NCI-H1092 treated with DMSO at 0.1 percent for 48 hours (cell line): ENCODE measurements around the gene D2HGDH.
"Not testable (repeated sequence)": the region's sequence is repeated elsewhere in the genome, so short reads cannot be mapped to it uniquely, and the experiment has no call there.

Experiments used
- DNase-seq: peaks from one replicate; lab custom pipeline; 2025; lab: John Stamatoyannopoulos, UW

The D2HGDH gene

DNA sequence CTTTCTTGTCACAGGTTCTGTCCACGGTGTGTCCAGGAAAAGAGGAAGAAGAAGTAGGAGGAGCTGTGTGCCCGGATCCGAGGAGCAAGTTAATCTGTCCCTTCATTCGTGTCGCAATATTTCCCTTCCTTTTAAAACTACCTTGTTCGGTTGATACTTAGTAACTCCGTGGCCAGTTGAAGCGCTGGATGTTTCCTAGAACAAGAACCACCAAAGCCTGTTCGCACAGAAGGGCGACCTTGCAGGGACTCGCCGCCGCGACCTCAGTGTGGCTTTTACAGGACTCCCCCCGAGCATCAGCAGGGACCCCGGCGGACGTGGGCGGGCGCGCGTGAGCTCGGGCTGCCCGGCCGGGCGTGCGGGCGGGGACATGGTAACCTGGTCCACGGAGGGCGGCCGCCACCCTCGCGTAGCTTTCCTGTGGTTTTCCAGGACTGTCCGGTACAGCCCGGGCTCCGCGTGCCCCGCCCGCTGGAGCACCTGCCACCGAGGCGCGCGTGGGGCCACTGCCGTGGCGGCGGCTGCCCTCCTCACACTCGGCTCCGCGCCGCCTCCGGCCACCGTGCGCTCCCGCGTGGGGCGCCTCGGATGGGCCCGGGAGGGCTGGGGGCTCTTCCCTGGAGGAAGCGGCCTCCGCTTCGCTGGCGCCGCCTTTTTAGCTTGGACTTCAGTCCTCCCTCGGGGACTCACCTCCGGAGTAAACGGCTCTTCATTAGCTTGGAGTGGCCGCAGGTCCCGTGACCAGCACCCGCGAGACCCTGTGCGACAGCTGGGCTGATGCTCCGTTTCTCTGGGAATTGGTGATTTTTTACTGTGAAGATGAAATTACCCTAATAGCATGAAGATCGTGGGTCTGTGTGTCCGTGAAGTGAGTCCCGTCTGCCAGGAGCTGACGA lies 9.2 kb upstream of the D2HGDH start:
- DNase-seq: no peak

DNA sequence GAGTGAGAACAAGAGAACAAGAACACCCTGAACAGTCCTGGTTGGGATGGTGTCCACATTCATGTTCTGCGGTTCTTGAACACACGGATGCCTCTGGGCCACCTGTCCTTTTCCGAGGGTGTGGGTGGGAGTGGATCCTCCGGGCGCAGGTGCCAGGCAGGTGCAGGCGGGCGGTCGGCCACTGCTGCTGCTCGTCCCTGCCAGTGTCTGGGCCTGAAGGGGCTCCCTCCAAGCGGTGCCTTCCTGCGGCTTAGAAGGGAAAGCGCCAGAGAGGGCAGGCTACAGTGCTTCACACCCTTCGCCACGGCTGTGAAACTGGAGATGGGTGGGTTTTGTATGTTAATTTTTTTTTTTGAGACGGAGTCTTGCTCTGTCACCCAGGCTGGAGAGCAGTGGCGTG lies 8.0 kb upstream of the D2HGDH start:
- peak; percentile 6 for DNase-seq

DNA sequence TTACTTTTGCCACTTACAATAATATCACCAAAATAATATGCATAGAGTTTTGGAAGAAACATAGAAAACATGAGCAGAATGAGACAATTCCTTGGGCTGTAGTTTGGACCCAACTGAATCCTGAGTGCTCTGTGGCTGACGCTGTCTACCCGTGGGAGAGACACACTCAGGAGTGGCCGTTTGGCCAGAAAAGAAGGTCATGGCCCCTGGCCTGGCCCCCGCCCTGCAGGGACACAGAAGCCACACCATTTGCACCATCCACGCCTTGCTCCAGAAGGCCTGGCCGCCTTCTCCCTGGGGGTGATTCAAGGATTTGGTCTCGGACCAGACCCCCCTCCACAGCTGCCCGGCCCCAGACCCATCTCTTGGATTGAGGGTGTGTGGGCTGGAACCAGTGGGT lies 6.4 kb upstream of the D2HGDH start:
- DNase-seq: no peak

DNA sequence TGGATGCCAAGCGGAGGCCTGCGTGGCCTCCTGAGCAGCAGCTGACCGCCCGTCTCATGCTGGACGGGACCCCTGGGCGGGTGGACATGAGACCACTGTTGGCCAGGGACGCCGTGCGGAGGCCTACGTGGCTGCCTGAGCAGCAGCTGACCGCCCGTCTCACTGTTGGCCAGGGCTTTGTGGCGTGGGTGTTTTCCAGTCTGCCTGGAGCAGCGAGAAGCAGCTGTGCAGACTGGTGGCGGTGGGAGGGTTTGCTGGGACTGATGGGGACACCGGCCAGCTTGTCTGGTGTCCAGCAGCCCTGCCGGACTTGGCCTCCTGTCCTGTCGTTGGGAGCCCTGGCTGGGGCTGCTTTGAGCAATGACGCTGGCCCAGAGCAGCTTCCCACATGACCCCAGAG lies 5.8 kb upstream of the D2HGDH start:
- no peak for DNase-seq

GRCh38 chr2:241729868-241730267 lies 4.6 kb upstream of the D2HGDH start:
- no peak for DNase-seq

- DNase-seq: no peak
Measured at GRCh38 chr2:241730671-241731293, 3.6 kb upstream of the D2HGDH start.

- not testable (repeated sequence) for DNase-seq
Measured at GRCh38 chr2:241732513-241733186, 1.8 kb upstream of the D2HGDH start.

DNA sequence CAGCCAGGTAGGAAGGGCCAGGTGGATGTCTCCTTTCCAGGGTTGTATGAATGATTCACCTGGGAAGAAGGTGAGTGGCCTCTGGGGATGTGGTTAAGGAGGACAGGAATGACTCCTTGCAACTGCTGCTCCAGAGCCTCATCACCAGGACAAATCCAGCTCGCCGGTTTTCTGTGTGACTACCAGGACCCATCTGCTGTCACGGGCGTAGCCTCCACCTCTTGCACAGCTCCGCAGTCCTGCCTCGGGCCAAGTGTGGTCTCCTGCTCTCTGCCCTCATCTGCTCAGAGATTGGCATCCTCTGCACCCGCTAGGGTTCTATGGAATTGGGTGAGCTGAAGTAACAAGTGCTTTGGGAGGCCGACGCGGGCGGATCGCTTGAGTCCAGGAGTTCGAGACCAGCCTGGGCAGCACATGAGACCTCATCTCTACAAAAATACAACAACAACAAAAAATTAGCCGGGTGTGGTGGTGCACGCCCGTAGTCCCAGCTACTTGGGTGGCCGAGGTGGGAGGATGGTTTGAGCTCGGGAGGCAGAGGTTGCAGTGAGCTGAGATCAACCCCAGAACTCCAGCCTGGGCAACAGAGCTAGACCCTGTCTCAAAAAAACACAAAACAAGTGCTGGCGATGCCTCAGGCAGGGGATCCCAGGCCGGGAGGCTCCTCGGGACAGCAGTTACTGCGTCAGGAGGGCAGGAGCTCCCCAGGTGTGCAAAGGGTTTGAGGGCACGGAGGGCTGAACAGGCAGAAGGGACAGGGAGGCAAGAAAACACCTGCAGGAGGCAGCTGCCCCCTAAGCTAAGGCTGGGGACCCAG lies 831 bp upstream of the D2HGDH start:
- DNase-seq: no peak

DNA sequence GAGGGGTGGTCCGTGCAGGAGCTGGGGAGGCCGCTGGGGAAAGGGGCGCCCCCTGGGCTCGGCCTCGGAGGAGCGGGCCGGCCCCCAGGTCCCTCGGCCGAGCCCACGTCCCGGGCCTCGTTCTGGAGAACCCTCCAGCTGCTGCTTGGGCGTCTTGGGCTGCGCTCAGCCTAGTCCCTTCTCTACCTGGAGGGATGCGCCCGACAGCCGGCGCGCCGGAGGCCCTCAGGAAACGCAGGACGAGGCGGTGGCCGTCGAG lies 293 bp upstream of the D2HGDH start:
- no peak for DNase-seq

- DNase-seq: no peak
Measured at GRCh38 chr2:241736111-241736510, 1.7 kb downstream of the D2HGDH start.

DNA sequence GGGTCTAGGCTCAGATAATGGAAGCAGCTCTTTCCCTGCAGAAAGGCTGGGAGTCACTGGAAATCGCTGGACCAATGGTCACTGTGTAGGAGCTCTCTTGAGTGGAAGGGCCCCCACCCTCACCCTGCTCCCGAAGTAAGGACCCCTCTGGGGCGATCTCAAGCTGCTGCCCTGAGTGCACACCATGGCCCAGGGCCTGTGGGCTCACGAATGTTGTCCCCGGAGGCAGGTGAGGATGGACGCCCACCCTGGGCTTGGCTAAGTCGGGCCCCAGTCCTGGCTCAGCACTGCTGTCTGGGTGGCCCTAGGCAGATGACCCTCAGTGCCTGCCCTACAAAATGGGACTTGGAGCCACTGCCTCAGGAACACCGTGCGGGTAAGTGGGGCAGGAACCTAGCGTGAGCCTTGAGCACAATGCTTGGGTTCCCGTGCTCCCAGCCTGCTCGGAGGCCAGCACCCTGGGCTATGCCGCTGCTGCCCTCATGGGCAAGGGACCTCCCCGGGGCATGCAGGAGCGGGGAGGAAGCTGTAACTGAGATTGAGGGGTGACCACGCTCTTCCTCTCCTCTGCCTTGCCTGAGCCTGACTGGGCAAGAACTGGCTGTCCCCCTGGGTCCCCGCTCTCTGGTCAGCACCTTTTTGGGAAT lies 3.7 kb downstream of the D2HGDH start:
- no peak for DNase-seq

- DNase-seq: no peak
Measured at GRCh38 chr2:241739177-241739576, 4.7 kb downstream of the D2HGDH start.

- no peak for DNase-seq
Measured at GRCh38 chr2:241739651-241740050, 5.2 kb downstream of the D2HGDH start.

DNA sequence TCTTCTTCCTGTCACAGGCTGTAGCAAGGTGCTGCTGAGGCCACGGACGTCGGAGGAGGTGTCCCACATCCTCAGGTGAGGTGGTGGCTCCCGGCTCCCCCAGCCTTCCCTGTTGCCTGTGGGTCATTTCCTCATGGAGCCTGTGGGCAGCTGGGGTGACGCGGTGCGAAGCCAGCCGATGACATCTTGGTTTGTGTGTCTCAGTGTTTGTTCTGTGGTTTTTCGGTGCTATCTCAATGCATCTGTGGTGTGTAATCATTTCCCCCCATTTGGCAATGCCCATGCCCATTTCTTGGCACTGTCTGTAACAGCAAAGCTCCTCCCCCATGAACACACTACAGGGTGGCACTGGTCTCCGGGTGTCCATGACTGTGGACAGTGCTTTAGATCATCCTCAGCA lies 6.6 kb downstream of the D2HGDH start:
- no peak for DNase-seq

DNA sequence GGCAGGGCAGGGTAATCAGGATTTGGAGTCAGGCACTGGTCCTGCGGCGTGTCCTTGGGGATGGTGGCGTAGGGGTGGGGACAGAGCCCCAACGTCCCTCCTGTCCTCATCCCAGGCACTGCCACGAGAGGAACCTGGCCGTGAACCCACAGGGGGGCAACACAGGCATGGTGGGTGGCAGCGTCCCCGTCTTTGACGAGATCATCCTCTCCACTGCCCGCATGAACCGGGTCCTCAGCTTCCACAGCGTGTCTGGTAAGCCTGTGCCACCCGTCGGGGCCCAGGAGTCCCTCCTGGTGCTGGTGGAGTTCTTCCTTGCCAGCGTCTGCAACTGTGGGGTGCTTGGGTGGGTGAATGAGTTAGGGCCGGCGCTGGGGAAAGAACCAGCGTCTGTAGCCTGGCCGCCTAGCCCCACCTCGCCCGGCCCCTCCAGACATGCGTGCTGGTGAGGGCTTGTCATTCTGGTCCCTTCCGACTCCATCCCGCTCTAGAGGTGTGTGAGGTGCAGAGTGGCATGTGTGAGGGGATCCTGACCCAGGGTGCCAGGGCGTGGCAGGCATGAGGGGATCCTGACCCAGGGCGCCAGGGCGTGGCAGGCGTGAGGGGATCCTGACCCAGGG lies 8.0 kb downstream of the D2HGDH start:
- no peak for DNase-seq

DNA sequence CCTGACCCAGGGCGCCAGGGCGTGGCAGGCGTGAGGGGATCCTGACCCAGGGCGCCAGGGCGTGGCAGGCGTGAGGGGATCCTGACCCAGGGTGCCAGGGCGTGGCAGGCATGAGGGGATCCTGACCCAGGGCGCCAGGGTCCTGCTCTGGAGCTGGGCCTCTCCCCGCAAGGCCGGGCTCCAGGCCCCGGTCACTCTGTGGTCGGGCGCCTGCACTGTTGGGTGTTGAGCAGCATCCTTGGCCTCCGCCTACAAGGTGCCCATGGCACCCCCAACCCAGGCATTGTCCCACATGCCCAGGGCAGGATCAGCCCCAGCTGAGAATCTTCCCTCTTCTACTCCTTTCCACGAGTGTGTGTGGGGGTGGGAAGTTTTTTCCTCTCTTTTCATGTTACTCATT lies 8.6 kb downstream of the D2HGDH start:
- not testable (repeated sequence) for DNase-seq

DNA sequence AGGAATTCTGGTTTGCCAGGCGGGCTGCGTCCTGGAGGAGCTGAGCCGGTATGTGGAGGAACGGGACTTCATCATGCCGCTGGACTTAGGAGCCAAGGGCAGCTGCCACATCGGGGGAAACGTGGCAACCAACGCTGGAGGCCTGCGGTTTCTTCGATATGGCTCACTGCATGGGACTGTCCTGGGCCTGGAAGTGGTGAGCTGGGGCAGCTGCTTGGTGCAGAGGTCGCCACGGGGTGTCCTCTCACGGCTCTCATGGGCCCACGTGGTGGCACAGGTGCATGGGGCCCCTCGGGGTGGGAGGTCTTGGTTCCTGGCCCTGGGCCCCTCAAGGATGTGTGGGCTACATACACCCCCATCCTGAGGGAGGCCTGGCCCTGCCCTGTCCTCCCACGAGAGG lies 9.2 kb downstream of the D2HGDH start:
- no peak for DNase-seq

- no peak for DNase-seq
Measured at GRCh38 chr2:241744028-241744754, 9.8 kb downstream of the D2HGDH start.

DNA sequence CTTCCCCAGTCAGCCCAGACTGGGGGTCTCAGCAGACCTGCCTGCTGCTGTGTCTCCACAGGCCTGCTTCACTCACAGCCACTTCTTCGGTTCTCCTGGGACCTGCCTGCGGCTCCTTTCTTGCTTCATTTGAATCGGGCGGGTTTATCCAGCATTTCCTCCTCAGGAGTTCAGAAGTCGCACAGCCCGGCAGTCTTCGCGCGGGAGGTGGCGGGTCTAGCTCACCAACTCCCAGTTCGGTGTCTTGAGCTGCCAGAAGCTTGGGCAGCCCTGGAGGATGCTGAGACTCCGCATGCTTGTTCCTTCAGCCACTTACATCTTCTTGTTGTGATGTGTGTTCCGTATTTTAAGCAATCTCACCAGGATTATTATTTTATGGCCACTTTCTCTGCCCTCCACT lies 10.8 kb downstream of the D2HGDH start:
- no peak for DNase-seq

- no peak for DNase-seq
Measured at GRCh38 chr2:241746084-241746483, 11.7 kb downstream of the D2HGDH start.
